GM11168 (cell line): Measurements from ENCODE around the gene MAN1C1.
"Not testable (repeated sequence)": the region's sequence is repeated elsewhere in the genome, so short reads cannot be mapped to it uniquely, and the experiment has no call there.

Experiments used
- in situ Hi-C: fragments of 300-500 bp; cut with MboI; formaldehyde crosslinking; loops from one replicate; pipeline ENCODE4 v1.12.0; 2022; ENCODE audit warnings: low sequenced_read_pairs; ENCODE audit not compliant: unreplicated experiment

MAN1C1 gene

GRCh38 chr1:25689686-25690381 lies 73.2 kb downstream of the MAN1C1 start:
- in situ Hi-C loops: no loop called here

- in situ Hi-C loops: no loop called here
These were observed 73.9 kb downstream of the MAN1C1 start for GRCh38 chr1:25690396-25690956.

GRCh38 chr1:25691211-25691610 lies 74.6 kb downstream of the MAN1C1 start:
- in situ Hi-C loops: no loop called here

GRCh38 chr1:25692560-25692959 lies 76.0 kb downstream of the MAN1C1 start:
- in situ Hi-C loops: no loop called here

GRCh38 chr1:25694167-25695007 lies 77.8 kb downstream of the MAN1C1 start:
- in situ Hi-C loops: no loop called here

- in situ Hi-C loops: no loop called here
These were observed 78.6 kb downstream of the MAN1C1 start for GRCh38 chr1:25695090-25695770.

GRCh38 chr1:25695771-25696311 lies 79.2 kb downstream of the MAN1C1 start:
- in situ Hi-C loops: no loop called here

GRCh38 chr1:25696643-25697042 lies 80.1 kb downstream of the MAN1C1 start:
- in situ Hi-C loops: not testable (repeated sequence)

- in situ Hi-C loops: no loop called here
These were observed 81.0 kb downstream of the MAN1C1 start for GRCh38 chr1:25697435-25698217.

GRCh38 chr1:25698252-25698651 lies 81.7 kb downstream of the MAN1C1 start:
- in situ Hi-C loops: no loop called here

GRCh38 chr1:25699059-25699458 lies 82.5 kb downstream of the MAN1C1 start:
- in situ Hi-C loops: not testable (repeated sequence)

- in situ Hi-C loops: no loop called here
These were observed 83.0 kb downstream of the MAN1C1 start for GRCh38 chr1:25699500-25700143.

- in situ Hi-C loops: no loop called here
These were observed 83.5 kb downstream of the MAN1C1 start for GRCh38 chr1:25700144-25700523.

- in situ Hi-C loops: no loop called here
These were observed 84.0 kb downstream of the MAN1C1 start for GRCh38 chr1:25700626-25701025.

GRCh38 chr1:25701030-25701785 lies 84.6 kb downstream of the MAN1C1 start:
- in situ Hi-C loops: no loop called here

- in situ Hi-C loops: no loop called here
These were observed 85.6 kb downstream of the MAN1C1 start for GRCh38 chr1:25702101-25702775.

GRCh38 chr1:25703041-25703440 lies 86.5 kb downstream of the MAN1C1 start:
- in situ Hi-C loops: no loop called here

- in situ Hi-C loops: no loop called here
These were observed 87.2 kb downstream of the MAN1C1 start for GRCh38 chr1:25703671-25704266.
